Panc1 (cell line): ENCODE data around the gene CDH15.

ENCODE experiments used
- CTCF ChIP-seq: fragments of 450-650 bp; IDR thresholded peaks from 2 replicates; pipeline ENCODE4 v1.5.1; 2017; ENCODE audit warnings: mild to moderate bottlenecking
- POLR2AphosphoS5 ChIP-seq: IDR thresholded peaks from 2 replicates; pipeline ENCODE4 v1.6.1; 2012; ENCODE audit warnings: mild to moderate bottlenecking, low read depth, low read length, moderate library complexity
- SIN3A ChIP-seq: IDR thresholded peaks from 2 replicates; pipeline ENCODE4 v1.6.1; 2012; ENCODE audit warnings: low read depth, mild to moderate bottlenecking, low read length, moderate library complexity, borderline replicate concordance; ENCODE audit not compliant: insufficient read depth
- TCF7L2 ChIP-seq: IDR thresholded peaks from 2 replicates; pipeline ENCODE4 v1.6.1; 2011; ENCODE audit warnings: mild to moderate bottlenecking, low read depth, low read length, inconsistent platforms

DNA sequence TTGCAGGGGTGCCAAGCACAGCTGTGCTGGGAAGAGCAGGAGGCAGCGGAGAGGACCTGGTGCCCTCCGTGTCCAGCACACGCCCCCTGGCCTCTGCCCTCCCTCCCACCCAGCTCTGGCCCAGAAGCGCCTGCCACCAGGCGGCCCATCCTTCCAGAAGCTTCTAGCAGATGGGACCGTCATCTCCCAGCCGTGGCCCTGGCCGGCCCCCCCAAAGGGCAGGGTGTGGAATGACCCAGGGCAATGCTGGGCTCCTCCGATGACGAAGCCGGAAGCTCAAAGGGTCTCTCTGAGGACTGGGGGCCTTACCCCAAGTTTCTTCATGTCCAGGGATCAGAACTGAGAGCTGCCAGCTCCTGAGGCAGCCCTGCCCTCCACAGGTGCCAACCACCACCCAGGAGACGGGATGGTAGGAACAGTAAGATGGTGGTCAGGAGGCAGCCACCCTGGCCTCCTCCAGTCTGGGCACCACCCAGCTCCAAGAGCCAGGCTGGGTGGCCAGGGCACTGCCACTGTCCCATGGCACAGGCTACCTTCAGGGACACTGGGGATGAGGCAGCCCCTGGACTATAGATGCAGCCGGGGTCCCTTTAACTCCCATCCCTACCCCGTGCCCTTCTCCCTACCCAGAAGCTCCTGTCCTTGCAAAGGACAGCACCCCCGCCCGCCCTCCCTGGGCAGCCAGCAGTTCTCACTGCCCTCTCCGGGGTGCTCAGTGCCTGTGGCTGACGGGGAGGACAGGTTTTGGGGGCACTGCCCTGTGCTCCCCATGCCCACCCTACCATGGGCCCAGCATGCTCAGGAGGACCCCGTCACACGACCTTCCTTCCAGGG lies 6.5 kb upstream of the CDH15 start:
- no peak for TF ChIP-seq CTCF
- TF ChIP-seq POLR2AphosphoS5 = no peak
- TF ChIP-seq SIN3A = no peak
- no peak for TF ChIP-seq TCF7L2
